Naive thymus-derived CD4-positive, alpha-beta T cell (primary cell): Measurements from ENCODE around the gene TMC8. TPM values are rescaled to one million over a fixed set of nuclear protein-coding genes. Genes with fewer than 3 reads are reported as not detected.

Experiments
- ATAC-seq: fragments of 150-1000 bp; cut with Tn5 transposase; 2 replicates; pipeline ENCODE4 v1.10.0; 2021; ENCODE audit warnings: mild to moderate bottlenecking, moderate library complexity
- CTCF ChIA-PET: fragments of 350-600 bp; sonication (Branson Sonifier 250); formaldehyde crosslinking; loops from one replicate; lab custom pipeline; 2021; ENCODE audit warnings: antibody characterized with exemption; lab: Charles Lee
- POLR2A ChIA-PET: fragments of 350-600 bp; sonication (Branson Sonifier 250); formaldehyde crosslinking; loops from one replicate; lab custom pipeline; 2021; ENCODE audit warnings: antibody characterized with exemption, inconsistent platforms; lab: Charles Lee
- DNase-seq, 9 donors: peaks; one replicate each; pipeline versions ENCODE4 v3.0.0 to v3.0.0-alpha.2; 2020 to 2022; ENCODE audit warnings: mixed read lengths in 1 of 9
- H3K27ac ChIP-seq: one replicate; pipeline ENCODE4 v1.7.0; 2013; ENCODE audit warnings: mild to moderate bottlenecking, low read depth, low read length, moderate library complexity
- H3K27me3 ChIP-seq, 2 donors: one replicate each; pipeline ENCODE4 v1.7.0; 2013; ENCODE audit warnings: low read length in 2 of 2, mild to moderate bottlenecking in 2 of 2, moderate library complexity in 2 of 2; ENCODE audit not compliant: control insufficient read depth in 2 of 2, insufficient read depth in 2 of 2
- H3K36me3 ChIP-seq, 3 experiments: 1 replicate in 2 of 3; 2 replicates in 1 of 3; pipeline ENCODE4 v1.7.0; 2013; ENCODE audit warnings: low read length in 3 of 3, mild to moderate bottlenecking in 3 of 3, moderate library complexity in 1 of 3; ENCODE audit not compliant: insufficient read depth in 3 of 3, control insufficient read depth in 2 of 3
- H3K4me1 ChIP-seq, 2 donors: one replicate each; pipeline ENCODE4 v1.7.0; 2013; ENCODE audit warnings: low read length in 2 of 2, mild to moderate bottlenecking in 2 of 2, moderate library complexity in 1 of 2; ENCODE audit not compliant: control insufficient read depth in 2 of 2, insufficient read depth in 2 of 2
- H3K4me3 ChIP-seq: 2 replicates; pipeline ENCODE4 v1.7.0; 2013; ENCODE audit warnings: mild to moderate bottlenecking, low read length
- H3K9me3 ChIP-seq, 3 experiments: 1 replicate in 2 of 3; 2 replicates in 1 of 3; pipeline ENCODE4 v1.7.0; 2013; ENCODE audit warnings: low read length in 3 of 3; ENCODE audit not compliant: control insufficient read depth in 2 of 3
- H3K27ac Mint-ChIP-seq, 9 donors: one replicate each; pipeline ENCODE4 v1.8.0; 2020 to 2022; ENCODE audit warnings: mixed read lengths in 9 of 9, mild to moderate bottlenecking in 8 of 9, moderate library complexity in 5 of 9, inconsistent platforms in 2 of 9
- H3K27me3 Mint-ChIP-seq, 5 donors: one replicate each; pipeline ENCODE4 v1.8.0; 2021 to 2022; ENCODE audit warnings: mixed read lengths in 5 of 5, mild to moderate bottlenecking in 1 of 5
- H3K36me3 Mint-ChIP-seq, 5 donors: one replicate each; pipeline ENCODE4 v1.8.0; 2020 to 2022; ENCODE audit warnings: mixed read lengths in 5 of 5, mild to moderate bottlenecking in 3 of 5, inconsistent platforms in 1 of 5
- H3K4me1 Mint-ChIP-seq, 7 donors: one replicate each; pipeline ENCODE4 v1.8.0; 2020 to 2022; ENCODE audit warnings: mixed read lengths in 7 of 7, mild to moderate bottlenecking in 3 of 7, inconsistent platforms in 1 of 7
- H3K4me3 Mint-ChIP-seq, 10 donors: one replicate each; pipeline ENCODE4 v1.8.0; 2020 to 2022; ENCODE audit warnings: mild to moderate bottlenecking in 10 of 10, mixed read lengths in 10 of 10, moderate library complexity in 6 of 10, inconsistent platforms in 2 of 10
- H3K9me3 Mint-ChIP-seq, 11 donors: one replicate each; pipeline ENCODE4 v1.8.0; 2020 to 2022; ENCODE audit warnings: mixed read lengths in 11 of 11, mild to moderate bottlenecking in 4 of 11, inconsistent platforms in 1 of 11, moderate library complexity in 1 of 11
- intact Hi-C, 2 donors: fragments of 100-400 bp; cut with micrococcal nuclease; formaldehyde crosslinking; loops; one replicate each; pipeline ENCODE4 v1.15.1; 2023
- polyA plus RNA-seq, 2 donors: library from polyadenylated mRNA; unstranded; fragments of 300-500 nt; fragmentation: Illumina TruSeq; gene quantifications; one replicate each; pipeline ENCODE4 v1.2.3, GENCODE V29; 2021
- total RNA-seq, 6 experiments: library from RNA in 5 of 6; stranded (reverse) in 5 of 6; gene quantifications; 1 replicate in 5 of 6; 2 replicates in 1 of 6; pipeline ENCODE4 v1.2.3 and lab custom pipeline; 2021 to 2026

The TMC8 gene
- total and polyA plus RNA-seq, 7 experiments from 2014 or later: 94.4 to 593 (median 492) TPM

DNA sequence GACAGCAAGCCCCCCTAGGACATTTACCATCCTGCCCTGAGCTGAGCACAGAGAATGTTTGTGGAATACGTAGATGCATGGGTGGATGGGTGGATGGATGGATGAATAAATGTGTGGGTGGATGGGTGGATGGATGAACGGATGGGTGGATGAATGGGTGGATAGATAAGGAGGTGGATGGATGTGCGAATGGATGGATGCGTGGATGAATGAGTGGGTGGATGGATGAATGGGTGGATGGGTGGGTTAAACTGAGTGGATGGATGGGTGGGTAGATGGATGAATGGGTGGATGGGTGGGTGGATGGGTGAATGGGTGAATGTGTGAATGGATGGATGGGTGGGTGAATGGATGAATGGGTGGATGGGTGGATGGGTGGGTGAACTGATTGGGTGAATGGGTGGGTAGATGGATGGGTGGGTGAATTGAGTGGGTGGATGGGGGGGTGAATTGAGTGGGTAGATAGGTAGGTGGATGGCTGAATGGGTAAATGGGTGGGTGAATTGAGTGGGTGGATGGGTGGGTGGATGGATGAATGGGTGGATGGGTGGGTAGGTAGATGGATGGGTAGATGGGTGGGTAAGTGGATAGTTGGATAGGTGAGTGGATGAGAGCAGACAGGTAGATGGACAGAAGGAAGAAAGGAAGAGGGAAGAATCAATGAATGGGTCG is 7.2 kb upstream of the TMC8 start:
- Mint-ChIP-seq H3K4me1 (peaks cover 30 to 62% (median 55%) of the 10 kb centered on the region in 7 donors), H3K27ac (peak overlapping the region; percentile 84 to 99 (median 94)), H3K4me3 (peak overlapping the region; percentile 79 to 99 (median 88)), H3K36me3 (peaks cover 4 to 50% (median 18%) of the 10 kb centered on the region in 5 donors), H3K9me3 (peaks cover 0 to 8% (median 0%) of the 10 kb centered on the region in 11 donors), H3K27me3 (no peaks in the 10 kb centered on the region)
- Histone ChIP-seq H3K4me1 (peaks cover 68 to 70% of the 10 kb centered on the region in 2 donors), H3K36me3 (peaks cover 22 to 72% (median 23%) of the 10 kb centered on the region in 3 experiments), H3K4me3 (peak overlapping the region; percentile 46), H3K9me3 (no peaks in the 10 kb centered on the region), H3K27ac (peak overlapping the region; percentile 77), H3K27me3 (no peaks in the 10 kb centered on the region)
- ATAC-seq (no peak), DNase-seq (peak in 1 of 9 donors; percentile 9)
- ChIA-PET POLR2A (interaction anchor here (0.9 to 27.3 kb wide), 4 partner anchors 12 to 636 kb away, joined by 3 to 898 read pairs (median 233); partner anchors contain the start of genes C17orf99, TMC6 and TMC8), CTCF (interaction anchor here (1.2 to 5.8 kb wide), 3 partner anchors 10 to 13 kb away, joined by 4 to 59 read pairs (median 52); no protein-coding TSS in a partner anchor)
- intact Hi-C loops: loop anchor here in 1 of 2 donors (10.0 kb wide), 1 partner anchor 749 kb away; no protein-coding TSS in a partner anchor

DNA sequence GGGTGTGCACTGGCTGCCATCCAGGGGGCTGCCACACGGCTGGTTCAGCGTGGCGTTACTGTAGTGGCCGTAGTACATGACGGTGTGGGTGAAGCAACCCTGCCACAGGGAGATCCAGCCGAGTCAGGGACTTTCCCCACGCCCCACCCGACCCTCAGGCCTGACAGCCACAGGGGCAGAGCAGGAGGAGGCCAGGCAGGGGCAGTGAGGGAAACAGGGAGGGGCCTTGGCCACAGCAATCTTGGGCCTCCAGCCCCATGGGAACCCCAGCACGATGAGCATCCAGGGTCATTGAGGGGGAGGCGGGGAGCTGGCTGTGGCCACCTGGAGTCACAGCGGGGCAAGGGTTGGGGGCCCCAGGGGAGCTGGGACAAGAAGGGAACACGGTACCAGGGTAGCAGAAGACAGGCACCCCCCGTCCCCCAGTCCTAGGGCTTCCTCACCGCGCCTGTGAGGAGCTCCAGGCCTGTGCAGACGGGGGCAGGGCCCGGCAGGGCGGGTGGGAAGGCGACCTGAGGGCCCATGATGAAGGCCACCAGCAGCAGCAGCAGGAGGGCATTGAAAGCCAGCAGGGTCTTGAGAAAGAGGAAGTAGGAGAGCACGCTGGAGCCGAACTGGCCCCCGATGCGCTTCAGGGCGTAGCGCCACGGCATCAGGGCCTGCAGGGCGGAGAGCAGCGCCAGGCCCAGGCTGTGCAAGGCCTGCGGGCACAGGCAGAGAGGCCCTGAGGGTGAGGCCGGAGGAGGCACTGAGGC is 6.3 kb upstream of the TMC8 start:
- no peaks in the 10 kb centered on the region for H3K27me3 ChIP-seq
- POLR2A ChIA-PET: interaction anchor here (0.9 to 27.3 kb wide), 6 partner anchors 13 to 635 kb away, joined by 3 to 898 read pairs (median 7); partner anchors contain the start of genes C17orf99, TMC6, TMC8 and TNRC6C
- no peak for ATAC-seq
- H3K27ac ChIP-seq: peak overlapping the region; percentile 77
- Mint-ChIP-seq H3K4me3 (peak overlapping the region; percentile 79 to 99 (median 88)), H3K36me3 (peaks cover 4 to 52% (median 18%) of the 10 kb centered on the region in 5 donors), H3K9me3 (peaks cover 0 to 8% (median 0%) of the 10 kb centered on the region in 11 donors), H3K4me1 (peaks cover 34 to 67% (median 61%) of the 10 kb centered on the region in 7 donors), H3K27ac (peak overlapping the region; percentile 84 to 99 (median 92)), H3K27me3 (no peaks in the 10 kb centered on the region)
- CTCF ChIA-PET: interaction anchor here (5.5 kb wide), 1 partner anchor 11 kb away, joined by 52 read pairs; no protein-coding TSS in a partner anchor
- intact Hi-C loops: loop anchor here in 1 of 2 donors (10.0 kb wide), 1 partner anchor 749 kb away; no protein-coding TSS in a partner anchor
- H3K4me1 ChIP-seq: peaks cover 69 to 70% of the 10 kb centered on the region in 2 donors
- H3K36me3 ChIP-seq: peaks cover 22 to 64% (median 23%) of the 10 kb centered on the region in 3 experiments
- H3K9me3 ChIP-seq: no peaks in the 10 kb centered on the region
- peak in 2 of 9 donors; percentile 9 to 28 for DNase-seq
- H3K4me3 ChIP-seq: peak overlapping the region; percentile 91

DNA sequence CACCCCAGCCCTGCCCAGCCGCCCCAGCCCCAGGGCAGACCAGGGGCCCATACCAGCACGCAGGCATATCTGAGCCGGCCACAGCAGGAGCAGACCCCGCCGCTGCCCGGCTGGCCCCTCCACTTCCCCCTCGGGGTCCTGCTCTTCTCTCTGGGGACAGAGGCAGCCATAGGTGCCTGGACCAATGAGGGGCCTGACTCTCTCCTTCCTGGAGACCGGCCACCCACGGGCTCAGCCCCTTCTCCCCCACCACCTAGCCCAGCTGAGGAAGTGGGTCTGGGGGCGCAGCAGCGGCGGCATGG is 5.8 kb upstream of the TMC8 start:
- ChIA-PET CTCF (interaction anchor here (1.5 to 5.5 kb wide), 3 partner anchors 11 to 52 kb away, joined by 3 to 52 read pairs (median 6); no protein-coding TSS in a partner anchor), POLR2A (interaction anchor here (0.6 to 27.3 kb wide), 8 partner anchors 14 to 1400 kb away, joined by 3 to 898 read pairs (median 6); partner anchors contain the start of genes C17orf99, TMC6, TMC8 and TNRC6C)
- ATAC-seq: no peak
- H3K27me3 ChIP-seq: no peaks in the 10 kb centered on the region
- H3K4me1 ChIP-seq: peaks cover 72 to 75% of the 10 kb centered on the region in 2 donors
- Mint-ChIP-seq H3K4me3 (peak overlapping the region; percentile 38 to 99 (median 92)), H3K9me3 (peaks cover 0 to 8% (median 0%) of the 10 kb centered on the region in 11 donors), H3K27me3 (no peaks in the 10 kb centered on the region), H3K4me1 (peaks cover 39 to 72% (median 64%) of the 10 kb centered on the region in 7 donors), H3K27ac (peak overlapping the region in 7 of 9 donors; percentile 19 to 99 (median 68)), H3K36me3 (peaks cover 4 to 54% (median 18%) of the 10 kb centered on the region in 5 donors)
- peak overlapping the region; percentile 91 for H3K4me3 ChIP-seq
- DNase-seq: no peak
- intact Hi-C loops: loop anchor here (1.0 to 10.0 kb wide), 4 partner anchors 10 to 1397 kb away; partner anchors contain the start of genes JMJD6 (in 1 of the 2) and METTL23 (in 1 of the 2)
- H3K36me3 ChIP-seq: peaks cover 22 to 62% (median 23%) of the 10 kb centered on the region in 3 experiments
- H3K27ac ChIP-seq: peak overlapping the region; percentile 77
- no peaks in the 10 kb centered on the region for H3K9me3 ChIP-seq

DNA sequence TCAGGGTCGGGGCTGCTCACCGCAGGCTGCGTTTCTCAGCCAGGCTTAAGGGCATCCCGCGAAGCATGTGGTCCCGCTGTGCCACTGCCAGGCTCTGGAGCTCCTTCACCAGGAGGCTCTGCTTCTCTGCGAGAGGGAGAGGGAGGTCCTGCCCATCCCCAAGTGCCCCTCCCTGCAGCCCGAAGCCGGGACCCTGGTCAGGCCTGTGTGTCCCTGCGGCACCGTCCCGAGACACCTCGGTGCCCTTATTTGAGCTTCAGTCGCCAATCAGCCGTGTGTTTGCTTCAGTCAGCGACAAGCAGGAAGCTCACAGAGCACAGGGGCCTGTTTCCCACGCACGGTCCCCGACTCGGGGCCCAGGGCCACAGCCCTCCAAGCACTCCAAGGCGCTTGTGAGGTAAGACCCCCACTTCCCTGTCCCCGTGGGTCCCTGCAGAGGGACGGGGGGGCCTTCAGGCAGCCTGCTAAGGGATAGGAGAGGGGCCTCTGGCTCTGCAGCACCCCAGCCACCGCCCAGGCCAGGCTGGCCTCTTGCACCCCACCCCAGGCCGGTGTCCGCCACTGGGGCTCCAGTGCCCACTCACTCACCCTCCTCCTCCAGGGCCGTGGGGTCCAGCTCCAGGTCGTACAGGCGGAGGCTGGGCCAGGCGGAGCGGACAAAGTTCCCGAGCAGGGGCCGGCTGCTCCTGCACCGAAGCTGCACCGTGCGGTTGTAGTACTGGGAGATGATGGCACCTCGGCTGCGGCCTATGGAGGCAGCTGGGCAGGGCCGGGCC is 5.2 kb upstream of the TMC8 start:
- H3K9me3 Mint-ChIP-seq: peaks cover 0 to 8% (median 0%) of the 10 kb centered on the region in 11 donors
- Histone ChIP-seq H3K4me1 (peaks cover 74 to 80% of the 10 kb centered on the region in 2 donors), H3K9me3 (no peaks in the 10 kb centered on the region), H3K27me3 (no peaks in the 10 kb centered on the region), H3K36me3 (peaks cover 18 to 59% (median 23%) of the 10 kb centered on the region in 3 experiments), H3K27ac (peak overlapping the region; percentile 77), H3K4me3 (peak overlapping the region; percentile 91)
- ChIA-PET CTCF (interaction anchor here (0.5 to 5.5 kb wide), 4 partner anchors 10 to 248 kb away, joined by 3 to 52 read pairs (median 4); no protein-coding TSS in a partner anchor), POLR2A (interaction anchor here (0.6 to 27.3 kb wide), 9 partner anchors 14 to 1400 kb away, joined by 3 to 898 read pairs (median 5); partner anchors contain the start of genes C17orf99, TMC6, TMC8 and TNRC6C)
- H3K4me1 Mint-ChIP-seq: peaks cover 41 to 75% (median 63%) of the 10 kb centered on the region in 7 donors
- H3K27ac Mint-ChIP-seq: peak overlapping the region in 8 of 9 donors; percentile 31 to 99 (median 69)
- ATAC-seq (no peak), DNase-seq (peak in 6 of 9 donors; percentile 41 to 67 (median 56))
- peaks cover 4 to 54% (median 18%) of the 10 kb centered on the region in 5 donors for H3K36me3 Mint-ChIP-seq
- H3K4me3 Mint-ChIP-seq: peak overlapping the region; percentile 59 to 99 (median 92)
- no peaks in the 10 kb centered on the region for H3K27me3 Mint-ChIP-seq
- intact Hi-C loops: loop anchor here (1.0 to 10.0 kb wide), 4 partner anchors 9 to 1398 kb away; partner anchors contain the start of genes JMJD6 (in 1 of the 2) and METTL23 (in 1 of the 2)
